Measurements from ENCODE around the gene HCCS. TPM values are rescaled to one million over a fixed set of nuclear protein-coding genes. Genes with fewer than 3 reads are reported as not detected.

HCCS gene
- 16.7 and 19.1 TPM in 2 replicates for total RNA-seq
- total RNA-seq (2013), result 16.2 TPM
- polyA plus RNA-seq, result 5.8 and 11.8 TPM in 2 replicates
- 6.2 and 9.6 TPM in 2 replicates for polyA minus RNA-seq

DNA sequence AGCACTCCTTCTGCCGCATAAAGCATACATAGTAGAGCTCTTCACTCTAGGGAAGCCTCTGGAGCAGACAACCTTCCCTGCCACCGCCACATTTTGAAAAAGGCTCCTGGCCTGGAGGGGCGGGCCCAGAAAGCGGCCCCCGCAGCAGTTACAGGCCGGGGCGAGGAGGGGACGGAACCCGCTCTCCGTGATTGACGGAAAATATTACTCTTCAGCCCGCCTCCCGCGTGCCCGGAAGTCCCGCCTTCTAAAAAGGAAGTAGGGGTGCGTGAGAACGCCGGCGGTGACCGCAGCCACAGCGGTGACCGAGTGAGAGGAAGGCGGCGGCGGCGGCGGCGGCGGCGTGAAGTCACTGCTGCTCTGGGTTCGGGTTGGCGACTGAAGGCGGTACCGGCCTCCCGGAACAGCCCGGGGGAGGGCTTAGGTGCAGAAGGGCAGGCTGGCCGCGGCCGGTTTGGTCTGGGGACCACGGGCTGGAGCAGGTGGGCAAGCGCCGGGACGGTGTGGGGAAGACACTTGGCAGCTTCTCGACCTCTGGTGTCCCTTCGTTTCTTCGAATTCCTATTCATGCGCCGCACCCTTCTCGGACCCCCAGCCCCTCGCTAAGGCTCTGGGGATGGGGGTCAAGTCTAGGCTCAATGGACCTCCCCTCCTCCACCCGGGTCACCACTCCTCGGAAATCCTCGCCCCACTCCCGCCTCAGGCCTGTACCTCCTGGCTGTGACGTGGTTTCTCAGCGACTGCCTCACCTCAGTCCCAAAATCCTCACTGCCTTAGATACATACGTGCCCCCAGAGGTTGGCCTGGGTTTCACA, at the start of gene HCCS:
HCCS (plus strand) TSS at position 296 of the 815 bp plus-strand sequence. CDS start 729 bp downstream, outside the sequence.
- Histone ChIP-seq H3K4me2 (replicated peaks; ENCODE audit: low read depth, low read length, poor library complexity, severe bottlenecking) (peak within 1 kb of the TSS; percentile 76), H3K4me1 (ENCODE audit: control insufficient read depth in 2 of 2, insufficient read depth in 2 of 2, low read length in 2 of 2) (peaks cover 18 to 34% of the 10 kb centered on the region in 2 donors), H3K4me3 (ENCODE audit: control extremely low read depth in 1 of 5, extremely low read depth in 1 of 5, insufficient read depth in 1 of 5, low read depth in 2 of 5, low read length in 4 of 5) (peak within 1 kb of the TSS; percentile 42 to 84 (median 75)), H4K20me1 (ENCODE audit: control insufficient read depth, insufficient read depth, low read length, poor library complexity, severe bottlenecking) (no peaks in the 10 kb centered on the region), H3K36me3 (replicated peaks in 1 of 2; ENCODE audit: control extremely low read depth in 1 of 2, control insufficient read depth in 1 of 2, extremely low read depth in 1 of 2, insufficient read depth in 2 of 2, low read length in 1 of 2) (peaks cover 0 to 22% of the 10 kb centered on the region in 2 experiments), H3K9ac (ENCODE audit: low read length) (peak within 1 kb of the TSS; percentile 94), H3K27me3 (replicated peaks in 1 of 4; ENCODE audit: control extremely low read depth in 1 of 4, control insufficient read depth in 3 of 4, insufficient read depth in 4 of 4, low read length in 3 of 4) (no peaks in the 10 kb centered on the region), H2AFZ (ENCODE audit: insufficient read depth, low read depth, low read length, poor library complexity, severe bottlenecking) (peak within 1 kb of the TSS; percentile 68), H3K79me2 (ENCODE audit: control insufficient read depth, insufficient read depth, low read length) (peaks cover 7% of the 10 kb centered on the region), H3K9me3 (ENCODE audit: control extremely low read depth in 1 of 3, control insufficient read depth in 2 of 3, insufficient read depth in 1 of 3, low read length in 2 of 3) (no peaks in the 10 kb centered on the region), H3K27ac (ENCODE audit: low read length in 2 of 2) (peak within 1 kb of the TSS; percentile 93 to 96)
- peak; percentile 82 for ATAC-seq (ENCODE audit: low read depth)
- Mint-ChIP-seq H3K9me3 (ENCODE audit: insufficient read depth) (no peaks in the 10 kb centered on the region), H3K27me3 (no peaks in the 10 kb centered on the region), H3K4me3 (no peak within 1 kb of the TSS), H3K27ac (peak within 1 kb of the TSS; percentile 95), H3K4me1 (peaks cover 36% of the 10 kb centered on the region)
- 0% methylated on average over 33 of the region's 58 CpGs for WGBS (ENCODE audit: insufficient coverage)
- TF ChIP-seq, protein P1, sequence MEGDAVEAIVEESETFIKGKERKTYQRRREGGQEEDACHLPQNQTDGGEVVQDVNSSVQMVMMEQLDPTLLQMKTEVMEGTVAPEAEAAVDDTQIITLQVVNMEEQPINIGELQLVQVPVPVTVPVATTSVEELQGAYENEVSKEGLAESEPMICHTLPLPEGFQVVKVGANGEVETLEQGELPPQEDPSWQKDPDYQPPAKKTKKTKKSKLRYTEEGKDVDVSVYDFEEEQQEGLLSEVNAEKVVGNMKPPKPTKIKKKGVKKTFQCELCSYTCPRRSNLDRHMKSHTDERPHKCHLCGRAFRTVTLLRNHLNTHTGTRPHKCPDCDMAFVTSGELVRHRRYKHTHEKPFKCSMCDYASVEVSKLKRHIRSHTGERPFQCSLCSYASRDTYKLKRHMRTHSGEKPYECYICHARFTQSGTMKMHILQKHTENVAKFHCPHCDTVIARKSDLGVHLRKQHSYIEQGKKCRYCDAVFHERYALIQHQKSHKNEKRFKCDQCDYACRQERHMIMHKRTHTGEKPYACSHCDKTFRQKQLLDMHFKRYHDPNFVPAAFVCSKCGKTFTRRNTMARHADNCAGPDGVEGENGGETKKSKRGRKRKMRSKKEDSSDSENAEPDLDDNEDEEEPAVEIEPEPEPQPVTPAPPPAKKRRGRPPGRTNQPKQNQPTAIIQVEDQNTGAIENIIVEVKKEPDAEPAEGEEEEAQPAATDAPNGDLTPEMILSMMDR (IDR thresholded peaks at IDR 0.05), result no peak
- TF ChIP-seq EZH2 (IDR thresholded peaks at IDR 0.05; ENCODE audit: borderline replicate concordance, insufficient read depth, low read depth, low read length, poor library complexity, severe bottlenecking), result no peak
- ChIA-PET CTCF (no interaction called here), POLR2A (interaction anchor here (1.1 kb wide), 1 partner anchor 913 kb away, joined by 3 read pairs; no protein-coding TSS in a partner anchor)
- peak; percentile 90 for DNase-seq
- intact Hi-C loops (cut with micrococcal nuclease), result loop anchor here (2.0 to 5.0 kb wide), 2 partner anchors 648 to 999 kb away; partner anchors contain the start of gene MSL3

- WGBS (ENCODE audit: insufficient coverage), result 100% methylated on average over 3 of the region's 5 CpGs
- H3K4me1 ChIP-seq (ENCODE audit: control insufficient read depth in 2 of 2, insufficient read depth in 2 of 2, low read length in 2 of 2), result no peaks in the 10 kb centered on the region
- no peaks in the 10 kb centered on the region for H3K27me3 Mint-ChIP-seq
- TF ChIP-seq, protein P1 (IDR thresholded peaks at IDR 0.05), result no peak
- TF ChIP-seq EZH2 (IDR thresholded peaks at IDR 0.05; ENCODE audit: borderline replicate concordance, insufficient read depth, low read depth, low read length, poor library complexity, severe bottlenecking), result no peak
- no peak overlapping the region for H3K4me3 Mint-ChIP-seq
- CTCF ChIA-PET, result no interaction called here
- H3K27ac Mint-ChIP-seq, result no peak overlapping the region
- no peak for DNase-seq
- intact Hi-C loops (cut with micrococcal nuclease), result no loop called here
- no peaks in the 10 kb centered on the region for H4K20me1 ChIP-seq (ENCODE audit: control insufficient read depth, insufficient read depth, low read length, poor library complexity, severe bottlenecking)
- no peak overlapping the region for H3K9ac ChIP-seq (ENCODE audit: low read length)
- H3K9me3 Mint-ChIP-seq (ENCODE audit: insufficient read depth), result no peaks in the 10 kb centered on the region
- H3K4me3 ChIP-seq (ENCODE audit: control extremely low read depth in 1 of 5, extremely low read depth in 1 of 5, insufficient read depth in 1 of 5, low read depth in 2 of 5, low read length in 4 of 5), result no peak overlapping the region
- no peaks in the 10 kb centered on the region for H3K9me3 ChIP-seq (ENCODE audit: control extremely low read depth in 1 of 3, control insufficient read depth in 2 of 3, insufficient read depth in 1 of 3, low read length in 2 of 3)
- H3K27me3 ChIP-seq (replicated peaks in 1 of 4; ENCODE audit: control extremely low read depth in 1 of 4, control insufficient read depth in 3 of 4, insufficient read depth in 4 of 4, low read length in 3 of 4), result no peaks in the 10 kb centered on the region
- H3K4me1 Mint-ChIP-seq, result no peaks in the 10 kb centered on the region
- no peaks in the 10 kb centered on the region for H3K36me3 ChIP-seq (replicated peaks in 1 of 2; ENCODE audit: control extremely low read depth in 1 of 2, control insufficient read depth in 1 of 2, extremely low read depth in 1 of 2, insufficient read depth in 2 of 2, low read length in 1 of 2)
- no peak overlapping the region for H3K4me2 ChIP-seq (replicated peaks; ENCODE audit: low read depth, low read length, poor library complexity, severe bottlenecking)
- H3K27ac ChIP-seq (ENCODE audit: low read length in 2 of 2), result no peak overlapping the region
- H3K79me2 ChIP-seq (ENCODE audit: control insufficient read depth, insufficient read depth, low read length), result no peaks in the 10 kb centered on the region
- H2AFZ ChIP-seq (ENCODE audit: insufficient read depth, low read depth, low read length, poor library complexity, severe bottlenecking), result no peak overlapping the region
- POLR2A ChIA-PET, result no interaction called here
- no peak for ATAC-seq (ENCODE audit: low read depth)
Measured at GRCh38 chrX:11064276-11064675, 46.9 kb upstream of the HCCS start.
